GM15510 (cell line): Measurements from ENCODE around the gene XKR8.

Experiments
- POLR2A ChIP-seq: IDR thresholded peaks from 3 replicates; pipeline ENCODE4 v1.6.1; 2011; ENCODE audit warnings: borderline replicate concordance; ENCODE audit not compliant: insufficient read length; ENCODE audit errors: extremely low read depth

XKR8 gene

GRCh38 chr1:28010969-28011368 is 51.2 kb downstream of the XKR8 start:
- TF ChIP-seq POLR2A = no peak
